Left lobe of liver (tissue), 2 donors: ENCODE measurements around the gene POLD3. TPM values are rescaled to one million over a fixed set of nuclear protein-coding genes. Genes with fewer than 3 reads are reported as not detected.
"Not testable (repeated sequence)": the region's sequence is repeated elsewhere in the genome, so short reads cannot be mapped to it uniquely, and the experiment has no call there.

Experiments
- ATAC-seq: fragments of 200-7000 bp; cut with Tn5 transposase; one replicate; pipeline ENCODE4 v1.9.1; 2020; ENCODE audit warnings: mild to moderate bottlenecking, moderate library complexity
- DNase-seq: peaks from one replicate; pipeline ENCODE4 v3.0.0-alpha.2; 2020; ENCODE audit warnings: low spot score
- total RNA-seq: library from RNA; stranded (reverse); gene quantifications from one replicate; pipeline ENCODE4 v1.2.1, GENCODE V29; 2021
- donor health status: DM: no; HTN: no; CAD: no; lungs with moderate emphysema.
- donor health status: DM: no; HTN: yes; CAD: no.

Gene POLD3
- total RNA-seq, 1 donor from 2014 or later, result 3.0 TPM

GRCh38 chr11:74581954-74582547 lies 10.3 kb upstream of the POLD3 start:
- DNase-seq (peak; percentile 22), ATAC-seq (no peak)

- DNase-seq (no peak), ATAC-seq (no peak)
Observed at GRCh38 chr11:74583024-74583624, 9.3 kb upstream of the POLD3 start.

DNA sequence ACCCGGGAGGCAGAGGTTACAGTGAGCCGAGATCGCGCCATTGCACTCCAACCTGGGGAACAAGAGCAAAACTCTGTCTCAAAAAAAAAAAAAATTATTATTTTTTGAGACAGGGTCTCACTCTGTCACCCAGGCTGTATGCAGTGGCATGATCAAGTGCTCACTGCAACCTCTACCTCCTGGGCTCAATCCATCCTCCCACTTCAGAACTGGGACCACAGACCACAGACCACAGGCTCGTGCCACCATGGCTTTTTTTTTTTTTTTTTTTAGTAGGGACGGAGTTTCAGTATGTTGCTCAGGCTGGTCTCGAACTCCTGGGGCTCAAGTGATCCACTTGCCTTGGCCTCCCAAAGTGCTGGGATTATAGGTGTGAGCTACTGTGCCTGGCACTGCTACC lies 1.9 kb upstream of the POLD3 start:
- DNase-seq, result not testable (repeated sequence)

DNA sequence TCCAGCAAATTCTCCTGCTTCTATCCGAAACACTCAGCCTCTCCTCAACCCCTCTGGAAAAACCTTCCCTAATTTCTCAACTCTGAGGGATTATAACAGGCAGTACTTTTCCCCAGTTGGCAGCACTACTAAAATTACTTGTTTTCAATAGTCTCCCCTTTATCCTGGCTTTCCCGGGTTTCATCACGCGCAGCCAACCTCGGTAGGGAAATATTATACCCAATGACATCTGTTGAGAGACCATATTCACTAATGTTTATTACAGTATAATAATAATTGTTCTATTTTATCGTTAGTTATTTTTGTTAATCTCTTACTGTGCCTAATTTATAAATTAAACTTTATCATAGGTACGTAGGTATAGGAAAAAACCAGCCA lies 330 bp upstream of the POLD3 start:
- peak; percentile 37 for ATAC-seq

More for the DNA sequence above, 1.9 kb upstream of the POLD3 start:
- not testable (repeated sequence) for ATAC-seq

GRCh38 chr11:74593463-74593862 lies 1.1 kb downstream of the POLD3 start:
- ATAC-seq, result no peak
- DNase-seq, result no peak

More for the DNA sequence above, 330 bp upstream of the POLD3 start:
- no peak for DNase-seq

- DNase-seq, result no peak
- ATAC-seq, result no peak
Observed at GRCh38 chr11:74602637-74603556, 10.5 kb downstream of the POLD3 start.

DNA sequence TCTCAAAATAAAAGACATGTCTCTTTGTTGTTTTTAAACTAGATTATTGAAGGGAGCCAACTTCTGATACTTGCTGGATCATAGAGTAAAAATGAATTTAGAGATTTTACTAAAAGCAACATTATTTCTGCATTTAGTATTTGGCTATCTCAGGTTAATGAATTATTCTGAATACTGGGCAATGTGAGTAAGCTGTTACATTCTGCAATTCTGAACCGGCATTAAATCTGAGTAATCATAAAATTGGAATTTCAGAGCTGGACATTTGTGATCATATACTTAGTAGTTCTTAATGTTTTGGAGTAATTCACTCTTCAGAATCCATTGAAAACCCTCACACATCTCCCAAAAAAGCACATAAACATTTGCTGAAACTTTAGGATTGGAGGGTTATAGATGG lies 11.5 kb downstream of the POLD3 start:
- no peak for ATAC-seq
- DNase-seq, result no peak

DNA sequence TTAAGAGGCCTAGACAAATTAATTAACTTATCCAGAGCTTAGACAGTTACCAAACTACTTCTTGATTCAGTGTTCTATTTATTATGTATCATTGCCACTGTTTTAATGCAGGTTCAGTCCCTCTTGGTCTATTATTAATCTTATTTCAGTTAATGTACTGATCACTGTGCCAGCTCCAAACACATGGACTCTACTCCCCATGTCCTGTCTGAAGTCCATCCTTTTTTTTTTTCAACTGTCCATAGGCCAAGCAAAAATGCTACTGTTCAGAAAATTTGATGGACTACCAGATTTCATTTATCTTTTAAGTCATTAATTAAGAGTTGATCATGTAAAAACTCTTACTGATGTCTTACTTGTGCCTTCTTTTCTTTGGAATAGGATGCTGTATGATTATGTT lies 11.9 kb downstream of the POLD3 start:
- DNase-seq (no peak), ATAC-seq (peak; percentile 86)

- no peak for ATAC-seq
- no peak for DNase-seq
Observed at GRCh38 chr11:74605403-74605802, 13.0 kb downstream of the POLD3 start.

GRCh38 chr11:74608431-74608830 lies 16.0 kb downstream of the POLD3 start:
- ATAC-seq (no peak), DNase-seq (no peak)

GRCh38 chr11:74611369-74611861 lies 19.0 kb downstream of the POLD3 start:
- ATAC-seq, result peak; percentile 59
- DNase-seq, result no peak

DNA sequence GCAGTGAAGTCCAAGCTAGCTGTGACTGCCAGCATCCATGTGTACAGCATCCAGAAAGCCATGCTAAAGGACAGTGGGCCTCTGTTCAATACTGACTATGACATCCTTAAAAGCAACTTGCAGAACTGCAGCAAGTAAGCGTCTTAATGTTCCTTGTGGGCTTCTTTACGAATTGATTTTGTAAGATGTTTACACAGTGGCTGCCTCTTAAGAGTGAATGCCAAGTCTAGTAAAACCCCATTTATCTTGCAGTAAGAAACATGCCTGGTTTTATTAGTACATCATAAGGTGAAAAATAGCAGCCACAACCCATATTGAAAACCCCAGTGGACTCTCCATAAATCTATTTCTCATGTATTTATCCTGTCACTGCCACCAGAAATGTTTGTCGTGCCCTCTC lies 20.5 kb downstream of the POLD3 start:
- DNase-seq (no peak), ATAC-seq (no peak)

DNA sequence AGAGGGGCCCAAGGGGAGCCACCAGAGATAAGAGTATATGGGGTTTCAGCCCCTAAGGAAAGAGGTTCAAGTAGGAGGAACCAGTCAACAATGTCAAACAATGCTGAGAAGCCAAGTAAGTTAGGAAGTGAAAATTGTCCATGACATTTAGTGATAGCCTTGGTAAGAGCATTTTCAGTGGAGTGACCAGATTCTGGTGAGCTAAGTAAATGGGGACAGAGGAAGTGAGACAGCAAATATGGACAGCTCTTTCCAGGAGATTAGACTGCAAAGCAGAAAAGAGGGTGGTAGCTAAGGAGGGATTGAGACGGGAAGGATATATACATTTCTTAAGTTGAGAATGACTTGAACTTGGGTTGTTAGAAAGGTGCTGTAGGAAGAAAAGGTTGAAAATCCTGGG lies 22.9 kb downstream of the POLD3 start:
- ATAC-seq (peak; percentile 25), DNase-seq (no peak)

- DNase-seq, result no peak
- ATAC-seq, result peak; percentile 61
Observed at GRCh38 chr11:74615988-74616387, 23.6 kb downstream of the POLD3 start.

DNA sequence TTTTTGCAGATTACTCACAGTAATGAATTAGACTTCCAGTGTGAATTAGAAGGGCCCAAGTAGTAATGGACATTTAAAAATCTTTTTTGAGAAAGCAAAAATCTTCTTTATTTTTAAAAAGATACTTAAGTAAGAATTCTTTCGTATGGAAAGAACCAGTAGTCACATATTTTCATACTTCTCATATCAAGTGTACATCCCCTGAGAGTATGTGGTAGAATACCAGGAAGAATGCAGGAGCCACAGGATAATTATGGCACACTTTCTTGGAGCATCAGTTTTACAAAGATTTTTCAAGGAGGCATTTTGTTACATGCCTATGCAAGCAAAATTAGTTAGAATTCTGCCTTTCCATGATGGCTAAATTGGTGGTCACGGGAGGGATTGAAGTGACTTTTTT lies 28.1 kb downstream of the POLD3 start:
- ATAC-seq, result no peak
- no peak for DNase-seq

GRCh38 chr11:74626130-74626529 lies 33.7 kb downstream of the POLD3 start:
- ATAC-seq (no peak), DNase-seq (no peak)

DNA sequence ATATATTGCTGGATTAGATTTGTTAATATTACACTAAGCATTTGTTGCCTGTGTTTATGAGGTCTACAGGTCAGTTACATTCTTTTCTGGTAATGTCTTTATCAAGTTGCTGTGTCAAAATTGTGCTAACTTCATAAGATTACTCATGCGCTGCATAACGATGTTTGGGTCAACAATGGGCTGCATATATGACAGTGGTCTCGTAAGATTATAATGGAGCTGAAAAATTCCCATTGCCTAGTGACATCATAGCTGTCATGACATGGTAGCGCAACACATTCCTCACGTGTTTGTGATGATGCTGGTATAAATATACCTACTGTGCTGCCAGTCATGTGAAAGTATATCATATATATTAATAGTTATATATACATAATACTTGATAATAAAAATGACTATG lies 34.2 kb downstream of the POLD3 start:
- DNase-seq (no peak), ATAC-seq (no peak)

- ATAC-seq (no peak), DNase-seq (no peak)
Observed at GRCh38 chr11:74627381-74627780, 35.0 kb downstream of the POLD3 start.

- ATAC-seq, result no peak
- DNase-seq, result no peak
Observed at GRCh38 chr11:74630043-74630442, 37.7 kb downstream of the POLD3 start.

- ATAC-seq (no peak), DNase-seq (no peak)
Observed at GRCh38 chr11:74633406-74634393, 41.3 kb downstream of the POLD3 start.

GRCh38 chr11:74634537-74634936 lies 42.2 kb downstream of the POLD3 start:
- DNase-seq (no peak), ATAC-seq (peak; percentile 95)
